ENCODE data around the gene YAP1.

The YAP1 gene

DNA sequence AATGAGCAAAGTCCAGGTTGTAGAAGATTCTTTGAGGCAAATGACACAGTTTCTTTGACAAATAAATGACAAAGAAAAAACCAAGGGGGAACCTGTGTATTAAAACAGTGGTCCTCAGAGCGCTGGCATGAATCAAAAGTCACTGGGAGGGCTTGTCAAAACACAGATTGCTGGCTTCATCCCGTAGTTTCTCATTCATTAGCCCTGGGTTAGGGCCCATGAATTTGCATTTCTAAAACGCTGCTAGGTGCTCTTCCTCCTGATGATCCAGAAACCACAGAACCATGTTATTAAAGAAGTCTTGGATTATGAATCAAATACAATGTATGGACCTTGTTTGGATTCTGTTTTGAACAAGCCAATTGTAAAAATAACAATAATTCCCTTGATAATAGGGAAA, 92.7 kb downstream of the YAP1 start:
- H3K27ac ChIP-seq, result no peak overlapping the region
- TF ChIP-seq, protein P1, sequence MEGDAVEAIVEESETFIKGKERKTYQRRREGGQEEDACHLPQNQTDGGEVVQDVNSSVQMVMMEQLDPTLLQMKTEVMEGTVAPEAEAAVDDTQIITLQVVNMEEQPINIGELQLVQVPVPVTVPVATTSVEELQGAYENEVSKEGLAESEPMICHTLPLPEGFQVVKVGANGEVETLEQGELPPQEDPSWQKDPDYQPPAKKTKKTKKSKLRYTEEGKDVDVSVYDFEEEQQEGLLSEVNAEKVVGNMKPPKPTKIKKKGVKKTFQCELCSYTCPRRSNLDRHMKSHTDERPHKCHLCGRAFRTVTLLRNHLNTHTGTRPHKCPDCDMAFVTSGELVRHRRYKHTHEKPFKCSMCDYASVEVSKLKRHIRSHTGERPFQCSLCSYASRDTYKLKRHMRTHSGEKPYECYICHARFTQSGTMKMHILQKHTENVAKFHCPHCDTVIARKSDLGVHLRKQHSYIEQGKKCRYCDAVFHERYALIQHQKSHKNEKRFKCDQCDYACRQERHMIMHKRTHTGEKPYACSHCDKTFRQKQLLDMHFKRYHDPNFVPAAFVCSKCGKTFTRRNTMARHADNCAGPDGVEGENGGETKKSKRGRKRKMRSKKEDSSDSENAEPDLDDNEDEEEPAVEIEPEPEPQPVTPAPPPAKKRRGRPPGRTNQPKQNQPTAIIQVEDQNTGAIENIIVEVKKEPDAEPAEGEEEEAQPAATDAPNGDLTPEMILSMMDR (conservative IDR thresholded peaks at IDR 0.05), result no peak

DNA sequence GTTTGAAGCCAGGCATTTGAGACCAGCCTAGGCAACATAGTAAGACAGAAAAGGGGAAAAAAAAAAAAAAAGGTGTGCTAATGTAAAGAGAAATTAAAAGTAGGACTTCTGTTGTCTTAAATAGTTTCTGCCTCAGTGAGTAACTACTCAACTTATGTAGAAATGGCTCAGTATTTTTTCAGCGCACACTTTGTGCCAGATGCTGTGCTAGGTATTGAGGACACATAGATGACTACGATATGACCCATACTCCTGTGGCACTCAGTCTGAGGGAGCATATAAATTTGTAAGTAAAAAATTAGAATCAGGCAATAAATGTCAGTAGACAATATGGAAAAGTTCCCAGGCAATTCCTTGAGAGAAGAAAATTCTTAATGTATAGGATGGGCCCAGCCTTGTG, 93.9 kb downstream of the YAP1 start:
- no peak overlapping the region for H3K27ac ChIP-seq

DNA sequence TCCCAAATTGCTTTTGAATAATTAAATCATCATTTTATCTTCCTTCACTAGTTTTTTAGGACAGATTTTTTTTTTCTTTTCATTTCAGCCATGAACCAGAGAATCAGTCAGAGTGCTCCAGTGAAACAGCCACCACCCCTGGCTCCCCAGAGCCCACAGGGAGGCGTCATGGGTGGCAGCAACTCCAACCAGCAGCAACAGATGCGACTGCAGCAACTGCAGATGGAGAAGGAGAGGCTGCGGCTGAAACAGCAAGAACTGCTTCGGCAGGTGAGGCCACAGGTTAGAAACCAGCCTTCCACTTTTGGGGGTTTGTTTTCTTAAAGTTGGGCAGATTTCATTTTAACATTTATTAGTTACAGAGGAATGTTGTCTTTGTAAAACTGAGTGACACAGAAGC, 95.6 kb downstream of the YAP1 start:
- TF ChIP-seq, protein P1 (conservative IDR thresholded peaks at IDR 0.05), result no peak
- H3K27ac ChIP-seq, result no peak overlapping the region

More for the DNA sequence above, 93.9 kb downstream of the YAP1 start:
- TF ChIP-seq, protein P1 (conservative IDR thresholded peaks at IDR 0.05), result no peak

DNA sequence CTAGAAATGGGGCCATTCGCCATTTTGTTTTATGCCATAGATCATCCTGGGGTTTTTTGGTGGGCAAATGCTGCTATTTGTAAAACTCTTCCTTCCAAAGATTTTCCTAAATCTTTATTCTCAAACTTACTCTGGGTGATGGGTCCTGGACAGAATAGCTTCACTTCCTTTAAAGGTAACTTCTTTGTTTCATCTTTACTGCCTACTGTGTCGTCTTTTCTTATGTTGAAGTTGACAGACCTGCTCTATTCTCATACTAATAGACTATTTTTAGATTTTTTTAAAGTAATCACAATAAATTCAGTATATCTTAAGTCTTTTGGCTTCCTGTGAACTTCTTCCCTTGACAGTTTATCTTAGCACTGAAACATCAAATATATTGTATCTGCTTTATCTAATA, 98.6 kb downstream of the YAP1 start:
- TF ChIP-seq, protein P1 (conservative IDR thresholded peaks at IDR 0.05), result no peak
- H3K27ac ChIP-seq, result no peak overlapping the region

DNA sequence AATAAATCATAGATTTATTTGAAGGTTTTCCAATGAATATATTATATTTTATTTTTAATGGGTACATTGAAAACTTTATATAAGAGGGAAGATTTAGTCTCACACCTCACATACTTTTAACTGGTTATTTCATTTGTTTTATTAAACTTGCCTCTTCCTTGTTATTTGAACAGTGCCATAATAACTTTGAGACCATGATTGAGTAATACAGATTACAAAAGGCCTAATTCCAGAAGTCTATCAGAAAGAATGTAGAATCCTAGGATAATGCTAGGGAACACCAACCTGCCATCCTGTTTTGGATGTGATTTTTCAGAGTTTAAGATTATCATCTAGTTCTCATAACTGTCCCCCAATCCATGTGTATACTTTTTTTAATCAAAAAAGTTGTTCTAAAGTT, 104.4 kb downstream of the YAP1 start:
- TF ChIP-seq, protein P1 (conservative IDR thresholded peaks at IDR 0.05), result no peak
- no peak overlapping the region for H3K27ac ChIP-seq

DNA sequence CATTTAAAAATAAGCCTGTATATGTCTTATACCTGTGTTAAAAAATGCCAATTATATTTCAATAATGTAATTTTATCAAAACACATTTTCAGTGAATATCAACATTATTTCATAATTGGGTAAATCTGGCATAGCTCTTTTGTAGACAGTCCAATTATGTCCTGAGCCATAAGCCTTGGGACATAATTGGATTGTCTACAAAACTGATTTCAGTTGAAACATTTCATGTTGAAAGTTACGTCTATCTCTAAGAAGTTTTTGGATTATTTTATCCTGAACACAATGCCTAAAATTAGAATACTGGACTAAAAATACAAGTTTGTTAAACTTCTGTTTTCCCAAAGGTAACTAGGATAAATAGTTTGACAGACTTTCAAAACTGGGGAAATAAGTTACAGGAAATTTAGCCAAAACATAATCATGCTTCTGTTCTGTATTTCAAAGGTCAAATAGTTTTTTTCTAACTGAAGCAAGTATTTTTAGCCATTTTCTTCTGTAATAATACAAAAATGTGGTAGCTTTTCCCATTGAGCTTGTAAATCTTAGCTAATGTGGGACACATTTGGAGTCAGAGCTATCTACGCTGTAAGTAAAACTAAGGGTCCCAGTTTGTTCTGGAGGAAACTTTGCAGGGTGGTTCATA, 106.3 kb downstream of the YAP1 start:
- no peak overlapping the region for H3K27ac ChIP-seq
- TF ChIP-seq, protein P1 (conservative IDR thresholded peaks at IDR 0.05), result no peak

DNA sequence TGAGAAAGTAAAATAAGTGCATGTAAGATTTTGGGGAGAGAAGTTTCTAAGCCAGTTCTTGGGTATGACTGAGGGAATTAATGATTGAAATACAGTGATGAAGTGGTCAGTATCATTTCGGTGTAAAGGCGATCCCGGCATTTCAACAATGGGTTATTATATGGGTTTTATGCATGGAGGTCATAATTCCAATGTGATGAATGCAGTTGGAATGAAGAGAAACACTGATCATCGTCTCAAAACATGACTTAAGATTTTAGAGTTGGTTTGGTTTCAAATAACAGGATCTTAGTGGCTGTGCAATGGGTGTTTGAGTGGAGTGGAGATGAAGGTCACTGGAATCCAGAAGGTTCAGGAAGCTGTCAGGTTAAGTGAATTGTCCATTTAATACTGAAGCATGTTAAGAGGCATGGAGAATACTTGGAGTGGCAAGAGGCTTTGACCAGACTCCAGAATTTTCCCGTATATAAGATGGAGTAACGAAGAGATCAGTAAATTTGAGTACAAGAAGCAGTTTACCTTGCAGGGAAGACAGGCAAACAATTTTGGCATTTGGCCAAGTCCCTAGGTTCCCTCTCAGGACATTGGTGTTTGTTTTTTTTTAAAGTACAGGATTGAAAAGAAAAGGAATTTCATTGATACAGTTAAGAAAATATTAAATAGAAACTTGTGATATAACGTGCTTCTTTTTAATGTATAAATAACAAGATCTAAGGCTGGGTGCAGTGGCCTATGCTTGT, 110.7 kb downstream of the YAP1 start:
- H3K27ac ChIP-seq, result no peak overlapping the region
- TF ChIP-seq, protein P1 (conservative IDR thresholded peaks at IDR 0.05), result no peak

Measured in VCaP (cell line).